Thyroid gland (tissue), 4 donors: ENCODE data around the gene POLR2C. TPM values are rescaled to one million over a fixed set of nuclear protein-coding genes. Genes with fewer than 3 reads are reported as not detected.

ENCODE experiments used
- DNase-seq, 2 donors: peaks; one replicate each; pipeline ENCODE4 v3.0.0-alpha.2; 2019
- H3K27ac ChIP-seq, 3 donors: fragments of 200-600 bp; sonication (generic); 1 replicate in 2 of 3; 2 replicates in 1 of 3; pipeline ENCODE4 v1.5.1; 2016 to 2019; ENCODE audit warnings: mild to moderate bottlenecking in 1 of 3, moderate library complexity in 1 of 3
- H3K27me3 ChIP-seq: fragments of 200-600 bp; sonication (generic); one replicate; pipeline ENCODE4 v1.5.1; 2019
- H3K36me3 ChIP-seq, 2 donors: fragments of 200-600 bp; sonication (generic); one replicate each; pipeline ENCODE4 v1.5.1; 2016 to 2019
- H3K4me1 ChIP-seq, 2 donors: fragments of 200-600 bp; sonication (generic); one replicate each; pipeline ENCODE4 v1.5.1; 2017 to 2019
- H3K4me3 ChIP-seq, 3 donors: fragments of 200-600 bp; sonication (generic); replicated peaks in 1 of 3; 1 replicate in 2 of 3; 2 replicates in 1 of 3; pipeline ENCODE4 v1.5.1; 2016; ENCODE audit warnings: mild to moderate bottlenecking in 1 of 3
- H3K9me3 ChIP-seq: fragments of 200-600 bp; sonication (generic); one replicate; pipeline ENCODE4 v1.5.1; 2017
- POLR2A ChIP-seq, 2 donors: fragments of 450-650 bp; IDR thresholded peaks; one replicate each; pipeline ENCODE4 v1.6.1; 2017; ENCODE audit warnings: antibody characterized with exemption in 2 of 2, mild to moderate bottlenecking in 2 of 2, moderate library complexity in 1 of 2
- WGBS, 2 donors: methylation state at CpG; one replicate each; pipeline ENCODE4 v1.1.5; 2017; 5-methylcytosine and 5-hydroxymethylcytosine counted together
- intact Hi-C: fragments of 100-400 bp; cut with DNase I; formaldehyde crosslinking; loops from one replicate; pipeline ENCODE4 v1.15.1; 2023
- total RNA-seq, 4 donors: library from RNA; depleted of rRNA; stranded (reverse); fragments of >200 nt; gene quantifications; one replicate each; pipeline ENCODE4 v1.2.3, GENCODE V29; 2016
- TF ChIP-seq, protein P1 (sequence below), 6 experiments: fragments of 200-600 bp in 3 of 6; fragments of 450-650 bp in 3 of 6; sonication (generic) in 3 of 6; IDR thresholded peaks; one replicate each; pipeline ENCODE4 v1.5.1; 2016 to 2019; ENCODE audit warnings: antibody characterized with exemption in 6 of 6, mild to moderate bottlenecking in 2 of 6, inconsistent platforms in 1 of 6, moderate library complexity in 1 of 6

The POLR2C gene
- total RNA-seq, 4 donors from 2014 or later: 126 to 212 (median 174) TPM

DNA sequence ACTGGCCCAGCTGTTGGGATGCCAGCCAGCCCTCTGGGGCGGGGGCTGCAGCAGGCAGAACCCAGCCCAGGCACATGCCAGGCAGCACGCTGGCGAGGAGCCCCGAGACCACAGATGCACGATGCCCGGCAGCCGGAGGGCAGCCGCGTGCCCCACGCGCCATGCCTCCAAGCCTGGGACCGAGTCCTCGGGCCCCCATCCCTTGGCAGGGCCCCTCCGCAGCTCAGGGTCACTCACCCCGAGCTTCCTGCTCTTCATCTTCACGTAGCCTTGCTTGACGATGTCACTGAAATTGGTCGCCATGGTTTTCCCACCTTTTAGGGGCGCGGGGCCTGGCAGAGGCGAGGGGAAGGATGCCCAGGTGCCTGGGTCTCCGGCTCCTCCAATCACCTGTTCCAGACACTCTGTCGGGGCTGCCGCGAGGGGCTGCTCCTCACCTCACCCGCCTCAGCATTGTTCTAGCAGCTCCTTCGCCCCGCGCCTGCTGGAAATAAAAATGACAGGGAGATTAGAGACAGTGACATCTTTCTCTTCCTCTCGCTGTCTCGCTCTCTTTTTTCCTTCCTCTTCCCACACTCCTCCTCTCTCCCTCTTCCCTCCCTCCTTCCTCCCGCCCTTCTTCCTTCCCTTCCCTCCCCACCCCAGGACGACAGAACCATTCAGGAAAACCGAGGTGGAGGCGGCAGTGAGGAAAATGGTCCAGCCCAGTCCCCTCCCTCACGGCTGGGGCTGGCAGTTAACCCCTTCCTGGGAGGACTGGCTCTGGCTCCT lies 16.9 kb downstream of the POLR2C start:
- H3K9me3 ChIP-seq: no peaks in the 10 kb centered on the region
- H3K36me3 ChIP-seq: no peaks in the 10 kb centered on the region
- TF ChIP-seq POLR2A (IDR thresholded peaks at IDR 0.05): no peak
- TF ChIP-seq, protein P1, sequence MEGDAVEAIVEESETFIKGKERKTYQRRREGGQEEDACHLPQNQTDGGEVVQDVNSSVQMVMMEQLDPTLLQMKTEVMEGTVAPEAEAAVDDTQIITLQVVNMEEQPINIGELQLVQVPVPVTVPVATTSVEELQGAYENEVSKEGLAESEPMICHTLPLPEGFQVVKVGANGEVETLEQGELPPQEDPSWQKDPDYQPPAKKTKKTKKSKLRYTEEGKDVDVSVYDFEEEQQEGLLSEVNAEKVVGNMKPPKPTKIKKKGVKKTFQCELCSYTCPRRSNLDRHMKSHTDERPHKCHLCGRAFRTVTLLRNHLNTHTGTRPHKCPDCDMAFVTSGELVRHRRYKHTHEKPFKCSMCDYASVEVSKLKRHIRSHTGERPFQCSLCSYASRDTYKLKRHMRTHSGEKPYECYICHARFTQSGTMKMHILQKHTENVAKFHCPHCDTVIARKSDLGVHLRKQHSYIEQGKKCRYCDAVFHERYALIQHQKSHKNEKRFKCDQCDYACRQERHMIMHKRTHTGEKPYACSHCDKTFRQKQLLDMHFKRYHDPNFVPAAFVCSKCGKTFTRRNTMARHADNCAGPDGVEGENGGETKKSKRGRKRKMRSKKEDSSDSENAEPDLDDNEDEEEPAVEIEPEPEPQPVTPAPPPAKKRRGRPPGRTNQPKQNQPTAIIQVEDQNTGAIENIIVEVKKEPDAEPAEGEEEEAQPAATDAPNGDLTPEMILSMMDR (IDR thresholded peaks at IDR 0.05): no peak
- H3K4me3 ChIP-seq: peak overlapping the region in 1 of 3 donors; percentile 18
- intact Hi-C loops: no loop called here
- no peak for DNase-seq
- peaks cover 0 to 31% of the 10 kb centered on the region in 2 donors for H3K4me1 ChIP-seq
- WGBS, 2 donors: 58 to 78% methylated on average over 21 to 36 of the region's 36 CpGs
- H3K27ac ChIP-seq: no peak overlapping the region
- H3K27me3 ChIP-seq: no peaks in the 10 kb centered on the region

DNA sequence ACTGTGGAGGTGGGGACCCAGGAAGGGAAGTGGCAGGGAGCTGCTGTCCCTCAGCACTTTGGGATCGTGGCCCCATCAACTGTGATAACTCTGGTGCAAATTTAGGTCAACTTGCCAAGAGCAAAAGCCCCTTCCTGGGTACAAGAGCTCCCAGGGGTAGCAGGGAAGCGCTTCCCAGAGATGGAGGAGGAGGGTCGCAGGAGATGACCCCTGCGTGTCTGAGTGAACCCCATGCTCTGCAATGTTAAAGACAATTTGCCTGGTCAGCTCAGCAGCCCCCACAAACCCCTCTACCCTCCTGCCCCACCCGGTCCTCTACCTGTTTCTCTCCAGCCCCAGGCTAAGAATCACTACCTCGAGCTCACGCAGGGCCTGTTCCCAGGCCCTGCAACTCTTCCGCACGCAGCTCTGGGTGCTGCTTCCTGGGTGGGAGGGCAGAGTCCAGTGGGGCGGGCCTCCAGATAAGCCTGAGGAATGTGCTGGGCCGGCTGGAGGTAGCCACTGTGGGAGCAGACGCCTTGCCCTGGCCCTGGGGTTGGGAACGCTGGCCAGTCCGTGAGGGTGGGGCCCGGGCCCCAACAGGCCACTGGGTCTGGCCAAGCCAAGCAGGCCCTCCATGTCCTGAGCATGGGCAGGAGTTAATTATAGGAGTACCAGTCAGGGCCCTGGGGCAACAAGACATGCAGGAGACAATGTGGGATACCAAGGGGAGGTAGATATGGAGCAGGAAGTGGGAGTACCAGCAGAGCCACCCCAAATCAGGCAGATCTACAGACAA lies 17.7 kb downstream of the POLR2C start:
- intact Hi-C loops: no loop called here
- Histone ChIP-seq H3K4me1 (peaks cover 3 to 37% of the 10 kb centered on the region in 2 donors), H3K4me3 (peak overlapping the region in 1 of 3 donors; percentile 18), H3K27ac (peak overlapping the region in 1 of 3 donors; percentile 23), H3K36me3 (no peaks in the 10 kb centered on the region), H3K9me3 (no peaks in the 10 kb centered on the region), H3K27me3 (no peaks in the 10 kb centered on the region)
- TF ChIP-seq POLR2A (IDR thresholded peaks at IDR 0.05): no peak
- TF ChIP-seq, protein P1 (IDR thresholded peaks at IDR 0.05): no peak
- WGBS, 2 donors: 63 to 73% methylated on average over 13 to 15 of the region's 15 CpGs
- DNase-seq: no peak

DNA sequence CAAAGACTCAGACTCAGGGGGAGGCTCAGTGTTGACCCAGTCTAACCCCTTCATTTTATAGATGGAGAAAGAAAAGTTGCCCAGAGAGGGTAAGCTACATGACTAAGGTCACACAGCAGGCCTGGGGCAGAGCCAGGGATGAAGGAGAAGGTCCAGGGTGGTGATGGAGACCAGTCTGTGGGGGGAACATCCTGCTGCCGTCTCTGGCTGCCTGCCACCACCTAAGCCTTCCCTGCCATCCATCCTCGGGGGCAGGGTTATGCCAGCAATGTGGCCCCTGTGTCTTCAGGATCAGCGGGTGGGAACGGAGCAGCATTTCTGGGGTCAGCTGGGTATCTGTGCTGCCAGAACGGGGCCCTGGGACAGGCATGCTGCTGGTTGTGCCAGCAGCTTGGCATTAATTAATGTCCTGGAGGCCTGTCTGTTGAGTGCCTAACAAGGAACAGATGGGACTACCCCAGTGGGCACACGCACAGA lies 18.3 kb downstream of the POLR2C start:
- TF ChIP-seq, protein P1 (IDR thresholded peaks at IDR 0.05): no peak
- no peak for TF ChIP-seq POLR2A (IDR thresholded peaks at IDR 0.05)
- intact Hi-C loops: no loop called here
- Histone ChIP-seq H3K36me3 (no peaks in the 10 kb centered on the region), H3K27ac (no peak overlapping the region), H3K4me3 (no peak overlapping the region), H3K27me3 (no peaks in the 10 kb centered on the region), H3K4me1 (peaks cover 9 to 41% of the 10 kb centered on the region in 2 donors), H3K9me3 (no peaks in the 10 kb centered on the region)
- 76 to 79% methylated on average over 5 to 6 of the region's 6 CpGs for WGBS, 2 donors
- DNase-seq: no peak

DNA sequence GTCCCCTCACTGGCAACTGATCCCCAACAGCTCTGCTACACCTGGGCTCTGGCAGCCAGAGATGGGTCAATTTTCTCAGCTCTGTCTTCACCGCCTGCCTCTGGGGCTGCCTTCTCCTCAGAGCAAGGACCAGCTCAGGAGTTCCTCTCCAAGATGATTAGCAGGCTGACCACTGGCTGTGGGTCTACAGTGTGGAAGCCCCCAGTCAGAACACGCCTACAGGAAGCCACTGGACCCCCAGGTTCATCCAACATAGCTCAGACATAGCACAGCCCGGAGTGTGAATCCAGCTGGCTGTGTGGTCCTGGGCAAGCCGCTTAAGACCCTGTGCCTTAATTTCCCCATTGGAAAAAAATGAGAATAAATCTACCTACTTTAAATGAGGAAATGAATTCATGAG lies 18.9 kb downstream of the POLR2C start:
- H3K27ac ChIP-seq: no peak overlapping the region
- no peaks in the 10 kb centered on the region for H3K27me3 ChIP-seq
- no peaks in the 10 kb centered on the region for H3K36me3 ChIP-seq
- intact Hi-C loops: no loop called here
- no peak for DNase-seq
- H3K9me3 ChIP-seq: no peaks in the 10 kb centered on the region
- 94 to 96% methylated on average over 4 of the region's 4 CpGs for WGBS, 2 donors
- no peak overlapping the region for H3K4me3 ChIP-seq
- peaks cover 9 to 35% of the 10 kb centered on the region in 2 donors for H3K4me1 ChIP-seq
- TF ChIP-seq, protein P1 (IDR thresholded peaks at IDR 0.05): no peak
- TF ChIP-seq POLR2A (IDR thresholded peaks at IDR 0.05): no peak
